Transverse colon (tissue), 4 donors: ENCODE data around the gene CANT1. TPM values are rescaled to one million over a fixed set of nuclear protein-coding genes. Genes with fewer than 3 reads are reported as not detected.
A peak's percentile ranks its signal among the peaks of the same experiment; 100 is the strongest.
"Not testable (repeated sequence)": the region's sequence is repeated elsewhere in the genome, so short reads cannot be mapped to it uniquely, and the experiment has no call there.

Experiments
- DNase-seq: peaks from one replicate; pipeline ENCODE4 v3.0.0-alpha.2; 2019
- H3K27ac ChIP-seq, 4 donors: fragments of 200-600 bp; sonication (generic); 2 replicates each; pipeline ENCODE4 v1.5.1; 2016 to 2018; ENCODE audit warnings: inconsistent platforms in 4 of 4
- H3K27me3 ChIP-seq: fragments of 200-600 bp; sonication (generic); 2 replicates; pipeline ENCODE4 v1.5.1; 2017; ENCODE audit warnings: inconsistent platforms
- H3K36me3 ChIP-seq, 4 donors: fragments of 200-600 bp; sonication (generic); 2 replicates each; pipeline ENCODE4 v1.5.1; 2017 to 2019; ENCODE audit warnings: inconsistent platforms in 4 of 4
- H3K4me1 ChIP-seq, 4 donors: fragments of 200-600 bp; sonication (generic); 2 replicates each; pipeline ENCODE4 v1.5.1; 2017 to 2020; ENCODE audit warnings: inconsistent platforms in 4 of 4
- H3K4me3 ChIP-seq, 4 donors: fragments of 200-600 bp; sonication (generic); 1 replicate in 1 of 4; 2 replicates in 3 of 4; pipeline versions ENCODE4 v1.5.1 to v1.6.1; 2017 to 2019; ENCODE audit warnings: inconsistent platforms in 4 of 4
- H3K9me3 ChIP-seq, 2 donors: fragments of 200-600 bp; sonication (generic); 2 replicates each; pipeline ENCODE4 v1.5.1; 2017 to 2019; ENCODE audit warnings: inconsistent platforms in 2 of 2
- EP300 ChIP-seq: sonication (generic); formaldehyde crosslinking; IDR thresholded peaks from one replicate; pipeline ENCODE4 v1.6.1; 2017; ENCODE audit warnings: antibody characterized with exemption, low read depth
- POLR2A ChIP-seq: fragments of 450-650 bp; IDR thresholded peaks from one replicate; pipeline ENCODE4 v1.6.1; 2016; ENCODE audit warnings: antibody characterized with exemption, mild to moderate bottlenecking, moderate library complexity
- POLR2AphosphoS5 ChIP-seq, 3 donors: sonication (generic); formaldehyde crosslinking; IDR thresholded peaks; one replicate each; pipeline ENCODE4 v1.6.1; 2016; ENCODE audit warnings: antibody characterized with exemption in 3 of 3
- WGBS, 2 donors: methylation state at CpG; one replicate each; pipeline ENCODE4 v1.1.5; 2018; ENCODE audit warnings: low coverage in 1 of 2; 5-methylcytosine and 5-hydroxymethylcytosine counted together
- in situ Hi-C, 4 donors: fragments of 200-750 bp; cut with MboI; loops; one replicate each; pipeline versions ENCODE4 v1.15.0 to v1.15.1; 2017; ENCODE audit warnings: low sequenced_read_pairs in 3 of 4, low pct_ligation_motif_present in 1 of 4, low pct_unique_long_range_greater_than_20kb in 1 of 4
- intact Hi-C: fragments of 100-400 bp; cut with DNase I; formaldehyde crosslinking; loops from one replicate; pipeline ENCODE4 v1.15.1; 2023; ENCODE audit warnings: low total_unique reads
- total RNA-seq, 4 donors: library from RNA; depleted of rRNA; stranded (reverse); fragments of >200 nt; gene quantifications; one replicate each; pipeline ENCODE4 v1.1.0, GENCODE V29; 2016
- TF ChIP-seq, protein P1 (sequence below), 5 experiments: fragments of 200-600 bp in 3 of 5; fragments of 450-650 bp in 2 of 5; sonication (generic) in 3 of 5; IDR thresholded peaks; 1 replicate in 2 of 5; 2 replicates in 3 of 5; pipeline ENCODE4 v1.5.1; 2016 to 2017; ENCODE audit warnings: antibody characterized with exemption in 5 of 5, inconsistent platforms in 3 of 5, mild to moderate bottlenecking in 2 of 5, moderate library complexity in 1 of 5

The CANT1 gene
- total RNA-seq, 4 donors from 2014 or later = 89.4 to 231 (median 138) TPM

DNA sequence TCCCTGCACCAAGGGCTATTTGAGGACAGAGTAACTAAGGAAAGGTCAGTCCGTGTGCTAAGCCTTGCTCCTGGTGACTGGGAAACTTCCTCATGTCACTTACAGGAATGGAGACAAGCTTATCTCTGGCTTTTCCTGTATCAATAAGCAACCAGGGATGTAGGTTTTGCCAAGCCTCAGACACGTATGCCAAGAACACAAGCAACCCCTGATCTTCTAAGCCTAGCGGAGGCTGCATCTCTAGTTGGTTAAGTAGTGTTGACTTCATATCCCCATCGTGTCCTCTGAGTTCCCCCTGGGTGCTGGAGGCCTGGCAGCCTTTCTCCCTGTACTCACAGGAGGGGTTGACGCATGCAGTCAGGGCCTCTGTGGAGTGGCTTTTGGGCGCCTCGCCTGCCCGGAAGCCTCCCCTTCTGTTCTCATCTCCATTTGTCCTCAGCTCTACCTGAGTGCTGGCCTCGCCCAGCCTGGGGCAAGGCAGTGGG lies 13.0 kb upstream of the CANT1 start:
- peaks cover 41 to 75% (median 62%) of the 10 kb centered on the region in 4 donors for H3K4me1 ChIP-seq

DNA sequence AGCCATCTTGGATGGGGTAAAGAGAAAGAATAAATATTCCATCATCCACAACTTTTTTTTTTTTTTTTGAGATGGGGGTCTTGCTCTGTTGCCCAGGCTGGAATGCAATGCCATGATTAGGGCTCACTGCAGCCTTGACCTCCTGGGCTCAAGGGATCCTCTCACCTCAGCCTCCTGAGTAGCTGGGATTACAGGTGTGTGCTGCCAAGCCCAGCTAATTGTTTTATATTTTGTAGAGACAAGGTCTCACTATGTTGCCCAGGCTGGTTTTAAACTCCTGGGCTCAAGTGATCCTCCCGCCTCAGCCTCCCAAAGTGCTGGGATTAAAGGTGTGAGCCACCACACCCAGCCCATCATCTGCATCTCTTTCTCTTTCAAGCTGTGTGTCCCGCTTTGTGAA lies 12.4 kb upstream of the CANT1 start:
- Histone ChIP-seq H3K4me1 (peaks cover 35 to 69% (median 56%) of the 10 kb centered on the region in 4 donors), H3K27ac (peak overlapping the region in 1 of 4 donors; percentile 21)
- H3K27me3 ChIP-seq, H3K9me3 ChIP-seq, H3K36me3 ChIP-seq, in situ Hi-C loops, intact Hi-C loops, DNase-seq, H3K4me3 ChIP-seq: not testable (repeated sequence)
- 83% methylated on average over 2 of the region's 2 CpGs; no CpG with 5 or more reads in 1 of the 2 donors for WGBS, 2 donors

More for the DNA sequence above, 13.0 kb upstream of the CANT1 start:
- intact Hi-C loops (no loop called here), in situ Hi-C loops (no loop called here)
- no peak for DNase-seq
- peak overlapping the region in 2 of 4 donors; percentile 21 to 67 for H3K27ac ChIP-seq
- WGBS, 2 donors = 81% methylated on average over 9 of the region's 9 CpGs; no CpG with 5 or more reads in 1 of the 2 donors
- no peak for TF ChIP-seq EP300
- TF ChIP-seq, protein P1, sequence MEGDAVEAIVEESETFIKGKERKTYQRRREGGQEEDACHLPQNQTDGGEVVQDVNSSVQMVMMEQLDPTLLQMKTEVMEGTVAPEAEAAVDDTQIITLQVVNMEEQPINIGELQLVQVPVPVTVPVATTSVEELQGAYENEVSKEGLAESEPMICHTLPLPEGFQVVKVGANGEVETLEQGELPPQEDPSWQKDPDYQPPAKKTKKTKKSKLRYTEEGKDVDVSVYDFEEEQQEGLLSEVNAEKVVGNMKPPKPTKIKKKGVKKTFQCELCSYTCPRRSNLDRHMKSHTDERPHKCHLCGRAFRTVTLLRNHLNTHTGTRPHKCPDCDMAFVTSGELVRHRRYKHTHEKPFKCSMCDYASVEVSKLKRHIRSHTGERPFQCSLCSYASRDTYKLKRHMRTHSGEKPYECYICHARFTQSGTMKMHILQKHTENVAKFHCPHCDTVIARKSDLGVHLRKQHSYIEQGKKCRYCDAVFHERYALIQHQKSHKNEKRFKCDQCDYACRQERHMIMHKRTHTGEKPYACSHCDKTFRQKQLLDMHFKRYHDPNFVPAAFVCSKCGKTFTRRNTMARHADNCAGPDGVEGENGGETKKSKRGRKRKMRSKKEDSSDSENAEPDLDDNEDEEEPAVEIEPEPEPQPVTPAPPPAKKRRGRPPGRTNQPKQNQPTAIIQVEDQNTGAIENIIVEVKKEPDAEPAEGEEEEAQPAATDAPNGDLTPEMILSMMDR (IDR thresholded peaks at IDR 0.05) = no peak
- no peak for TF ChIP-seq POLR2A
- no peak for TF ChIP-seq POLR2AphosphoS5 (IDR thresholded peaks at IDR 0.05)
- no peak overlapping the region for H3K4me3 ChIP-seq
- no peaks in the 10 kb centered on the region for H3K36me3 ChIP-seq
- H3K27me3 ChIP-seq = no peaks in the 10 kb centered on the region
- H3K9me3 ChIP-seq = no peaks in the 10 kb centered on the region

DNA sequence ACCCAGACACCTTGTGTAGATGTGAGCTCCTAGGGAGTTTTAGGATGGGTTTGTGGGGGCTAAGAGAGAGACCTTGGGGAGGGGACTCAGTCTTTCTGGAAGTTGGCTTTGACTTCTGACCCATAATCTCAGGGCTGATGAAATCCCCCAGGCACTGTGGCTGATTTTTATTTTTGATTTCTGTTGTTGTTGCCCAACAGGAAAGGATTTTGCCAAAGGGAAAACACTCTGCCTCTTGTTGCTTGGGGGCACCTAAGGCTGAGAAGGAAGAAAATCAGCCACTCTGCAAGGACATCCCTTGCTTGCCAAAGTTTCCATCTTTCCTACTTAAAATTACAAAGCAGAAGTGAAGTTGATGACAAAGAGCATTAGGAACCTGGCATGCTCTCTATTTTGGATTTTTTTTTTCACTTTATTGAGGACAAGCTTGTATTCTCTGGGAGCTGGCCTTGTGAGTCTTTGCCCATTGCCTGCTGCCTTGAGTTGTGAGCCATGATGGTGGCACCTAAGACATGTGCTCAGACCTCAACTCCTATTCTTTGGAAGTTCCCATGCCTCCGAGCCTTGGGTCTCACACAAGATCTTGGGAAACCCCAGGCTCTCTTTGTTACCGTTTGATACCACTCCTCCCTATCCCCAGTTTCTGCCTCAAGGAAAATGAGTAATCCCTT lies 11.2 kb upstream of the CANT1 start:
- H3K9me3 ChIP-seq = no peaks in the 10 kb centered on the region
- H3K27me3 ChIP-seq = no peaks in the 10 kb centered on the region
- TF ChIP-seq EP300 (no peak), POLR2A (no peak), POLR2AphosphoS5 (IDR thresholded peaks at IDR 0.05) (no peak)
- TF ChIP-seq, protein P1 (IDR thresholded peaks at IDR 0.05) = no peak
- no peak for DNase-seq
- WGBS, 2 donors = 63 to 90% methylated on average over 2 of the region's 2 CpGs
- peak overlapping the region; percentile 63 to 84 (median 75) for H3K27ac ChIP-seq
- H3K36me3 ChIP-seq = no peaks in the 10 kb centered on the region
- H3K4me1 ChIP-seq = peaks cover 25 to 57% (median 44%) of the 10 kb centered on the region in 4 donors
- in situ Hi-C loops (no loop called here), intact Hi-C loops (no loop called here)
- no peak overlapping the region for H3K4me3 ChIP-seq

DNA sequence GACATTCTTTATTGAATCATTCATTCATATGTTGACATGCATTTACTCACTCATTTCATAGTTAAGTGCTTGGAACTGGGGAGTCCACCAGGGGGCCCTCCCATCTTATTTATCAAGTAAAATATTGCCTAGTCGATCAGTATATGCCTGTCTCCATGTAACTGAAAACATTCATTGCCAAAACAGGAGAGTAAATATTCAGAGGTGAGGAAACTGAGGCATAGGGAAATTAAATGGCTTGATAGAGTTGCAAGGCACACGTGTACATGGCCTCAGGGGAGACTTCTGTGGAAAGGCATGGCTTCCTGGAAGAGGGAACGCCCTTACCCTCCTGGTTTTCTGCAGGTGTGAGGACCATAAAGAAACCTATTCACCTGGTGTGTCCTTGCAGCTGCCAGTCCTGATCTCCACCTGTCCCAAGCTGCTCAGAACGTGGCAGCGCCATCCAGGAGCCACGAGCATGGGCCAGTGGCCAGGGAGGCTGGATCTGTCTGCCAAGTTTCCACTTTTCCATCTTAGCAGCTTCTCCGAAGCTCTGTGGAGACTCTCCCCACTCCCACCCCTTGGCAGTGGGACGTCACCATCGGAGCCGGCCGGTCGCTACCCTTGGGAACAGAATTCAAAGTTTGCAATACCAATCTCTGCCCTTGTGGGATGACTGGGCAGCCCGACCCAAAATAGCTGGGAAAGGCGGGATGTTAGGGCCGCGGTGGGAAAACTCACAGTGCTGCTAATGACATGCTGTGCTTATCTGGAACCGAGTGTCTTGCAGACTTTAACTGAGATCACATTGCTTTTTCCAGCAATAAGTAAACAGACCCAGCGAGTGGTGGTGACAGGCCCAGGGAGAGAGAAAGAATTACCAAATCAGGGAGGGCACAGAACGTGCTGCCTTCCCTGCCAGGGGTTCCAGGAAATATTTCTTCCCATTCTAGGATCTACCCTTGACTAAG lies 10.3 kb upstream of the CANT1 start:
- peak; percentile 69 for DNase-seq
- Histone ChIP-seq H3K27me3 (no peaks in the 10 kb centered on the region), H3K4me3 (no peak overlapping the region), H3K4me1 (peaks cover 17 to 49% (median 35%) of the 10 kb centered on the region in 4 donors), H3K9me3 (no peaks in the 10 kb centered on the region), H3K36me3 (no peaks in the 10 kb centered on the region), H3K27ac (peak overlapping the region; percentile 63 to 84 (median 75))
- TF ChIP-seq POLR2A = no peak
- TF ChIP-seq POLR2AphosphoS5 (IDR thresholded peaks at IDR 0.05) = peak; percentile 58 to 71 (median 66)
- TF ChIP-seq, protein P1 (IDR thresholded peaks at IDR 0.05) = peak; percentile 62 to 82 (median 70)
- peak; percentile 35 for TF ChIP-seq EP300
- in situ Hi-C loops = no loop called here
- intact Hi-C loops = no loop called here
- WGBS, 2 donors = 18 to 32% methylated on average over 6 to 19 of the region's 19 CpGs
